HepG2 (cell line): ENCODE data around the gene GPR17. TPM values are rescaled to one million over a fixed set of nuclear protein-coding genes. Genes with fewer than 3 reads are reported as not detected.
A peak's percentile ranks its signal among the peaks of the same experiment; 100 is the strongest.

Experiments
- ATAC-seq: fragments of 200-7000 bp; cut with Tn5 transposase; 3 replicates; pipeline ENCODE4 v1.9.1; 2020; ENCODE audit warnings: mild to moderate bottlenecking, moderate library complexity
- BruUV-seq: library from RNA; stranded (reverse); fragments of 400-500 nt; replicated peaks from 2 replicates; lab custom pipeline; 2021; lab: Mats Ljungman, UMichigan
- CTCF ChIA-PET: fragments of 300-600 bp; formaldehyde crosslinking; extraction: SDS; loops from one replicate; lab custom pipeline; 2021; ENCODE audit warnings: low total read pairs, inconsistent platforms, low intra/inter-chr PET ratio; lab: Yijun Ruan, JAX
- POLR2A ChIA-PET: fragments of 350-600 bp; sonication (Branson Sonifier 250); formaldehyde crosslinking; loops from one replicate; lab custom pipeline; 2020; ENCODE audit warnings: antibody characterized with exemption, inconsistent platforms; lab: Yijun Ruan, JAX
- DNase-seq: peaks from one replicate; pipeline ENCODE4 v3.0.0-alpha.2; 2015; ENCODE audit warnings: low spot score
- FAIRE-seq: peaks from 3 replicates; lab custom pipeline; 2011; peaks lifted over from hg19 to GRCh38; lab: Jason Lieb, UNC
- H2AFZ ChIP-seq: one replicate; pipeline ENCODE4 v1.6.1; 2011; ENCODE audit warnings: low read length, inconsistent platforms
- H3K27ac ChIP-seq: fragments of 300-600 bp; 3 replicates; pipeline ENCODE4 v1.8.0; 2011; ENCODE audit warnings: mixed run types, mild to moderate bottlenecking, mixed read lengths, low read length, inconsistent platforms; ENCODE audit not compliant: insufficient read depth; ENCODE audit errors: extremely low read length
- H3K27me3 ChIP-seq, 2 experiments: fragments of 200-600 bp in 1 of 2; 2 replicates in 1 of 2; 3 replicates in 1 of 2; pipeline versions ENCODE4 v1.6.0 to v1.8.0; 2011; ENCODE audit warnings: low read length in 2 of 2, mild to moderate bottlenecking in 2 of 2, moderate library complexity in 2 of 2, inconsistent platforms in 1 of 2; ENCODE audit not compliant: insufficient read depth in 2 of 2, control insufficient read depth in 1 of 2
- H3K36me3 ChIP-seq, 2 experiments: fragments of 200-600 bp in 1 of 2; replicated peaks in 1 of 2; 2 replicates in 1 of 2; 3 replicates in 1 of 2; pipeline versions ENCODE4 v1.5.1 to v1.8.0; 2011; ENCODE audit warnings: low read length in 2 of 2, inconsistent platforms in 1 of 2; ENCODE audit not compliant: insufficient read depth in 2 of 2, control insufficient read depth in 1 of 2
- H3K4me1 ChIP-seq: 2 replicates; pipeline ENCODE4 v1.5.1; 2012; ENCODE audit warnings: low read length, inconsistent platforms; ENCODE audit not compliant: insufficient read depth
- H3K4me2 ChIP-seq: 2 replicates; pipeline ENCODE4 v1.6.0; 2011; ENCODE audit warnings: low read depth, low read length, inconsistent platforms
- H3K4me3 ChIP-seq, 3 experiments: fragments of 200-600 bp in 1 of 3; sonication (generic), shearing (Covaris generic) in 1 of 3; replicated peaks in 1 of 3; 2 replicates each; pipeline ENCODE4 v1.5.1; 2011 to 2016; ENCODE audit warnings: low read length in 3 of 3, inconsistent platforms in 2 of 3, low read depth in 2 of 3, mild to moderate bottlenecking in 2 of 3, control low read depth in 1 of 3, mixed read lengths in 1 of 3; ENCODE audit not compliant: insufficient read depth in 1 of 3
- H3K79me2 ChIP-seq: one replicate; pipeline ENCODE4 v1.6.1; 2011; ENCODE audit warnings: low read length, inconsistent platforms; ENCODE audit not compliant: insufficient read depth
- H3K9ac ChIP-seq: 2 replicates; pipeline ENCODE4 v1.6.0; 2011; ENCODE audit warnings: mild to moderate bottlenecking, low read depth, low read length, inconsistent platforms; ENCODE audit not compliant: insufficient read depth
- H3K9me3 ChIP-seq: 2 replicates; pipeline ENCODE4 v1.5.1; 2012; ENCODE audit warnings: mild to moderate bottlenecking, low read length
- H4K20me1 ChIP-seq: 2 replicates; pipeline ENCODE4 v1.6.0; 2011; ENCODE audit warnings: inconsistent platforms, mild to moderate bottlenecking, low read length, moderate library complexity; ENCODE audit not compliant: insufficient read depth
- EED ChIP-seq: sonication (generic); formaldehyde crosslinking; IDR thresholded peaks from 2 replicates; pipeline ENCODE4 v1.5.0; 2020; ENCODE audit warnings: mild to moderate bottlenecking, missing genetic modification reagents
- GABPB1 ChIP-seq: IDR thresholded peaks from 2 replicates; pipeline ENCODE4 v1.6.1; 2016; ENCODE audit warnings: mild to moderate bottlenecking, missing genetic modification reagents, moderate library complexity, missing compliant biosample characterization
- HES4 ChIP-seq: sonication (generic); formaldehyde crosslinking; IDR thresholded peaks from 2 replicates; pipeline ENCODE4 v1.9.0; 2021; ENCODE audit warnings: mild to moderate bottlenecking, missing genetic modification reagents, borderline replicate concordance
- REL ChIP-seq: sonication (generic); formaldehyde crosslinking; conservative IDR thresholded peaks from 2 replicates; pipeline ENCODE4 v1.8.0; 2022; ENCODE audit warnings: mild to moderate bottlenecking, missing genetic modification reagents, moderate library complexity
- ZMYM4 ChIP-seq: sonication (generic); formaldehyde crosslinking; IDR thresholded peaks from 2 replicates; pipeline ENCODE4 v1.8.1; 2023; ENCODE audit warnings: mild to moderate bottlenecking, missing genetic modification reagents
- ZNF260 ChIP-seq: sonication (generic); formaldehyde crosslinking; IDR thresholded peaks from 2 replicates; pipeline ENCODE4 v1.4.0; 2020; ENCODE audit warnings: missing genetic modification reagents, low read depth, mild to moderate bottlenecking, borderline replicate concordance
- ZNF33B ChIP-seq: sonication (generic); formaldehyde crosslinking; IDR thresholded peaks from 2 replicates; pipeline ENCODE4 v1.5.1; 2020; ENCODE audit warnings: mild to moderate bottlenecking, missing genetic modification reagents
- ZNF614 ChIP-seq: IDR thresholded peaks from 2 replicates; pipeline ENCODE4 v1.6.1; 2018; ENCODE audit warnings: missing biosample characterization, missing genetic modification reagents, inconsistent platforms, borderline replicate concordance
- ZNF724P ChIP-seq: sonication (generic); formaldehyde crosslinking; IDR thresholded peaks from 2 replicates; pipeline ENCODE4 v1.8.0; 2022; ENCODE audit warnings: missing genetic modification reagents, borderline replicate concordance
- ZNF83 ChIP-seq: sonication (generic); formaldehyde crosslinking; IDR thresholded peaks from 2 replicates; pipeline ENCODE4 v1.4.0; 2020; ENCODE audit warnings: missing genetic modification reagents, mild to moderate bottlenecking, borderline replicate concordance
- WGBS: methylation state at CpG from one replicate; pipeline ENCODE4 v1.1.6; 2017; ENCODE audit warnings: low lambda C conversion rate; 5-methylcytosine and 5-hydroxymethylcytosine counted together
- in situ Hi-C: cut with HindIII; loops from 2 replicates; pipeline ENCODE4 v1.10.0; 2017; ENCODE audit warnings: low pct_unique_long_range_greater_than_20kb; ENCODE audit not compliant: extremely low pct_ligation_motif_present
- intact Hi-C: fragments of 100-400 bp; cut with micrococcal nuclease; formaldehyde crosslinking; loops from one replicate; pipeline ENCODE4 v1.10.0; 2022; ENCODE audit not compliant: unreplicated experiment
- polyA plus RNA-seq, 8 experiments: library from polyadenylated mRNA; depleted of rRNA in 3 of 8; stranded (reverse) in 7 of 8; unstranded in 1 of 8; fragments of >200 nt; fragmentation: Illumina TruSeq in 4 of 8; extraction: Trizol in 4 of 8; gene quantifications; 2 replicates each; pipeline versions ENCODE4 v1.2.1 to v1.2.3, GENCODE V29; 2011 to 2016; ENCODE audit warnings: low read depth in 4 of 8, missing spikeins in 1 of 8, mixed read lengths in 1 of 8; ENCODE audit not compliant: insufficient read depth in 1 of 8
- total RNA-seq, 5 experiments: library from RNA; depleted of rRNA; stranded (reverse); fragments of >200 nt; fragmentation: Illumina TruSeq; extraction: Trizol; gene quantifications; 2 replicates each; pipeline ENCODE4 v1.2.3, GENCODE V29; 2016; ENCODE audit warnings: low read depth in 1 of 5
- TF ChIP-seq, protein P1 (sequence below): sonication (generic); formaldehyde crosslinking; IDR thresholded peaks from 2 replicates; pipeline ENCODE4 v1.5.1; 2020; ENCODE audit warnings: missing genetic modification reagents, mild to moderate bottlenecking, borderline replicate concordance
- TF ChIP-seq, protein P2 (sequence below): sonication (generic); formaldehyde crosslinking; IDR thresholded peaks from 2 replicates; pipeline ENCODE4 v1.9.0; 2022; ENCODE audit warnings: missing genetic modification reagents, mild to moderate bottlenecking, borderline replicate concordance

Gene GPR17
- total and polyA plus RNA-seq, 2 of the 13 experiments (the other 11 are each of a cell fraction or from before 2014, with no cell fraction given) = not detected

DNA sequence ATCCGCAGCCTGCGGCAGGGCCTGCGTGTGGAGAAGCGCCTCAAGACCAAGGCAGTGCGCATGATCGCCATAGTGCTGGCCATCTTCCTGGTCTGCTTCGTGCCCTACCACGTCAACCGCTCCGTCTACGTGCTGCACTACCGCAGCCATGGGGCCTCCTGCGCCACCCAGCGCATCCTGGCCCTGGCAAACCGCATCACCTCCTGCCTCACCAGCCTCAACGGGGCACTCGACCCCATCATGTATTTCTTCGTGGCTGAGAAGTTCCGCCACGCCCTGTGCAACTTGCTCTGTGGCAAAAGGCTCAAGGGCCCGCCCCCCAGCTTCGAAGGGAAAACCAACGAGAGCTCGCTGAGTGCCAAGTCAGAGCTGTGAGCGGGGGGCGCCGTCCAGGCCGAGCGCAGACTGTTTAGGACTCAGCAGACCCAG is 5.4 kb downstream of the GPR17 start:
- WGBS = 83% methylated on average over 29 of the region's 29 CpGs

DNA sequence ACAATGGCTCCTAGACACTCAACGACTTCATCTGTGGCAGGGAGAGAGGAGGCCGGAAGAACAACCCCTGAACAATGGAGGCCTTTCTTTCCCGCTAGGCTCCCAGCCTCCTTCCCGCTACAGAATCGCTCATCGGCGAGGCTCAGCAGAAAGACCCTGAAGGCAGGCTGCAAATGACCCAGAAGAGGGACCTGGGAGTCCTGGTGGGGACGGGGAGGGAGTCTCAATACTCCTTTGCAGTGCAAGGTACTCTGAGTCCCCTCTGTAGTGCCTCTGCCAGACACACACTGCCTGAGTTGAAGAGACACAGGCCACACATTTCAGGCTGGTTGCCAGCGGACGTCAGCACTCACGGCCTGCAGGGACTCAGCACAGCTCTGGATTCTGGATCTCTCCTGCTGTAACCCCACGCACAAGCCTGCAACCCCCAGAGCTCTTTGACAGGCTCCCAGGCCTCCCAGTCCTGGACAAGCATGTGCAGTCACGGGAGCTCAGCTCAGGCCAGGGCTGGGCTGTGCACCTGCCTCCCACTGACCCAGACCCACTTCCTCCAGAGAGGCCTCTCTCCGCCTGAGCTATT is 6.1 kb downstream of the GPR17 start:
- CTCF ChIA-PET = no interaction called here
- Histone ChIP-seq H3K4me1 (peaks cover 38% of the 10 kb centered on the region), H3K4me3 (peak overlapping the region in 2 of 3 experiments; percentile 12 to 58; a peak in 2 of 6 replicates), H3K79me2 (no peaks in the 10 kb centered on the region), H3K9me3 (no peaks in the 10 kb centered on the region), H3K27me3 (peaks cover 6 to 71% of the 10 kb centered on the region in 2 experiments), H3K27ac (no peak overlapping the region), H2AFZ (no peak overlapping the region), H3K9ac (peak overlapping the region; percentile 48), H4K20me1 (no peaks in the 10 kb centered on the region), H3K4me2 (peak overlapping the region; percentile 68), H3K36me3 (no peaks in the 10 kb centered on the region)
- DNase-seq (no peak), ATAC-seq (peak; percentile 43), FAIRE-seq (no peak)
- WGBS = 19% methylated on average over 14 of the region's 14 CpGs
- BruUV-seq = no TSS peak
- in situ Hi-C loops = no loop called here
- POLR2A ChIA-PET = no interaction called here
- intact Hi-C loops = no loop called here
- TF ChIP-seq HES4 (CRISPR knock-in tag) (0 out of 2 replicates have a peak, but pooled peaks have one; percentile 72), ZNF614 (CRISPR knock-in tag) (0 out of 2 replicates have a peak, but pooled peaks have one; percentile 22), ZMYM4 (0 out of 2 replicates have a peak, but pooled peaks have one; percentile 18), GABPB1 (CRISPR knock-in tag) (peak; percentile 10; the same call in 1 of the 2 replicates), ZNF33B (CRISPR knock-in tag) (0 out of 2 replicates have a peak, but pooled peaks have one; percentile 24), ZNF83 (no peak)
- TF ChIP-seq, protein P1, sequence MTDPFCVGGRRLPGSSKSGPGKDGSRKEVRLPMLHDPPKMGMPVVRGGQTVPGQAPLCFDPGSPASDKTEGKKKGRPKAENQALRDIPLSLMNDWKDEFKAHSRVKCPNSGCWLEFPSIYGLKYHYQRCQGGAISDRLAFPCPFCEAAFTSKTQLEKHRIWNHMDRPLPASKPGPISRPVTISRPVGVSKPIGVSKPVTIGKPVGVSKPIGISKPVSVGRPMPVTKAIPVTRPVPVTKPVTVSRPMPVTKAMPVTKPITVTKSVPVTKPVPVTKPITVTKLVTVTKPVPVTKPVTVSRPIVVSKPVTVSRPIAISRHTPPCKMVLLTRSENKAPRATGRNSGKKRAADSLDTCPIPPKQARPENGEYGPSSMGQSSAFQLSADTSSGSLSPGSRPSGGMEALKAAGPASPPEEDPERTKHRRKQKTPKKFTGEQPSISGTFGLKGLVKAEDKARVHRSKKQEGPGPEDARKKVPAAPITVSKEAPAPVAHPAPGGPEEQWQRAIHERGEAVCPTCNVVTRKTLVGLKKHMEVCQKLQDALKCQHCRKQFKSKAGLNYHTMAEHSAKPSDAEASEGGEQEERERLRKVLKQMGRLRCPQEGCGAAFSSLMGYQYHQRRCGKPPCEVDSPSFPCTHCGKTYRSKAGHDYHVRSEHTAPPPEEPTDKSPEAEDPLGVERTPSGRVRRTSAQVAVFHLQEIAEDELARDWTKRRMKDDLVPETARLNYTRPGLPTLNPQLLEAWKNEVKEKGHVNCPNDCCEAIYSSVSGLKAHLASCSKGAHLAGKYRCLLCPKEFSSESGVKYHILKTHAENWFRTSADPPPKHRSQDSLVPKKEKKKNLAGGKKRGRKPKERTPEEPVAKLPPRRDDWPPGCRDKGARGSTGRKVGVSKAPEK (CRISPR knock-in tag) = no peak
- TF ChIP-seq, protein P2, sequence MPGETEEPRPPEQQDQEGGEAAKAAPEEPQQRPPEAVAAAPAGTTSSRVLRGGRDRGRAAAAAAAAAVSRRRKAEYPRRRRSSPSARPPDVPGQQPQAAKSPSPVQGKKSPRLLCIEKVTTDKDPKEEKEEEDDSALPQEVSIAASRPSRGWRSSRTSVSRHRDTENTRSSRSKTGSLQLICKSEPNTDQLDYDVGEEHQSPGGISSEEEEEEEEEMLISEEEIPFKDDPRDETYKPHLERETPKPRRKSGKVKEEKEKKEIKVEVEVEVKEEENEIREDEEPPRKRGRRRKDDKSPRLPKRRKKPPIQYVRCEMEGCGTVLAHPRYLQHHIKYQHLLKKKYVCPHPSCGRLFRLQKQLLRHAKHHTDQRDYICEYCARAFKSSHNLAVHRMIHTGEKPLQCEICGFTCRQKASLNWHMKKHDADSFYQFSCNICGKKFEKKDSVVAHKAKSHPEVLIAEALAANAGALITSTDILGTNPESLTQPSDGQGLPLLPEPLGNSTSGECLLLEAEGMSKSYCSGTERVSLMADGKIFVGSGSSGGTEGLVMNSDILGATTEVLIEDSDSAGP (CRISPR knock-in tag) = peak; percentile 54; the same call in 1 of the 2 replicates

More for the DNA sequence above, 5.4 kb downstream of the GPR17 start:
- H3K27ac ChIP-seq = no peak overlapping the region
- peak; percentile 24; the same call in 1 of the 2 replicates for TF ChIP-seq EED (CRISPR knock-in tag)
- no peak for TF ChIP-seq ZNF260 (CRISPR knock-in tag)
- TF ChIP-seq REL (CRISPR knock-in tag) = 0 out of 2 replicates have a peak, but pooled peaks have one; percentile 63
- 0 out of 2 replicates have a peak, but pooled peaks have one; percentile 30 for TF ChIP-seq ZNF724P (CRISPR knock-in tag)
- TF ChIP-seq, all 625 proteins: peak for 3
- no peaks in the 10 kb centered on the region for H4K20me1 ChIP-seq
- intact Hi-C loops = no loop called here
- ATAC-seq = no peak
- peak overlapping the region in 1 of 3 experiments; percentile 58; a peak in 1 of 6 replicates for H3K4me3 ChIP-seq
- H3K9me3 ChIP-seq = no peaks in the 10 kb centered on the region
- peaks cover 6 to 74% of the 10 kb centered on the region in 2 experiments for H3K27me3 ChIP-seq
- no peak overlapping the region for H3K9ac ChIP-seq
- H3K4me1 ChIP-seq = peaks cover 45% of the 10 kb centered on the region
- no peaks in the 10 kb centered on the region for H3K79me2 ChIP-seq
- no peaks in the 10 kb centered on the region for H3K36me3 ChIP-seq
- in situ Hi-C loops = no loop called here
- BruUV-seq = no TSS peak
- FAIRE-seq = no peak
- no peak for DNase-seq
- H2AFZ ChIP-seq = no peak overlapping the region
- ChIA-PET POLR2A (no interaction called here), CTCF (no interaction called here)
- peak overlapping the region; percentile 68 for H3K4me2 ChIP-seq
